DMS153 treated with DMSO at 0.1 percent for 48 hours (cell line): ENCODE results near the gene ITPKB.
"Not testable (repeated sequence)": the region's sequence is repeated elsewhere in the genome, so short reads cannot be mapped to it uniquely, and the experiment has no call there.

Experiments
- DNase-seq: peaks from one replicate; lab custom pipeline; 2025; ENCODE audit not compliant: unreplicated experiment; lab: John Stamatoyannopoulos, UW

Gene ITPKB

GRCh38 chr1:226738995-226739695 is at the start of gene ITPKB:
Gene ITPKB, minus strand, starts transcription at chr1:226739282. Its CDS starts 1,824 bp downstream, at chr1:226737458.
- DNase-seq: peak; percentile 70

DNA sequence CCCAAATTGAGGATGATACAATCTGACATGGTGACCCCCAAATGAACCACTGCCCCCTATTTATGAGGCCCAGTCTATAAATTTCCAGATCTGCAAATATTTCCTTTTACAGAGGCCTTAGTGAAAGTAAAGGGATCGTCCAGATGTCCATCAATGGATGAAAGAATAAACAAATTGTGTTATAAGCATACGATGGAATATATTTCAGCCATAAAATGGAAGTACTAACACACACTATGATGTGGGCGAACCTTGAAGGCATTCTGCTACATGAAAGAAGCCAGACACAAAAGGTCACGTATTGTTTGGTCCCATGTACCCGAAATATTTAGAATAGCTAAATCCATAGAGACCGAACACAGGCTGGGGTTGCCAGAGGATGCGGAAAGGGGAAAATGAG is 48.6 kb upstream of the ITPKB start:
- DNase-seq: no peak

GRCh38 chr1:226787071-226787470 is 48.0 kb upstream of the ITPKB start:
- DNase-seq: no peak

- no peak for DNase-seq
Observed at GRCh38 chr1:226786550-226786949, 47.5 kb upstream of the ITPKB start.

DNA sequence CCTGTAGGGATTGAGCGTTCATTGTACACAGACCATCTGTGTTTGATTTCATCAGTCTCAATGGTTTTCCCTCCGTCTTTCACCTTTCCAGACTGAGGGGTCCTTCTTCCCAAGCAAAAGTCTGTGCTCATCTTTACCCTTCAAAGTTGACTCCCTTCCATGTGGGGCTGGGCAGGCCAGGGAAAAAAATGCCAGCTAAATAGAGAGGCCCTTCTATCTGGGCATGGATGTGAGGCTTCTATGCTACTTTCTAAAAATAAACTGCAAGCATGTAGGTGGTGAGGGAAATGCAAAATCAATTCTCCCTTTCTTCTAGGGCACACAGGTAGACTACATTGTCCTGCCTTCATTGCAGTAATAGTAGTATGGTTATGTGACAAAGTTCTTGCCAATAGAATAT is 46.7 kb upstream of the ITPKB start:
- DNase-seq: no peak

DNA sequence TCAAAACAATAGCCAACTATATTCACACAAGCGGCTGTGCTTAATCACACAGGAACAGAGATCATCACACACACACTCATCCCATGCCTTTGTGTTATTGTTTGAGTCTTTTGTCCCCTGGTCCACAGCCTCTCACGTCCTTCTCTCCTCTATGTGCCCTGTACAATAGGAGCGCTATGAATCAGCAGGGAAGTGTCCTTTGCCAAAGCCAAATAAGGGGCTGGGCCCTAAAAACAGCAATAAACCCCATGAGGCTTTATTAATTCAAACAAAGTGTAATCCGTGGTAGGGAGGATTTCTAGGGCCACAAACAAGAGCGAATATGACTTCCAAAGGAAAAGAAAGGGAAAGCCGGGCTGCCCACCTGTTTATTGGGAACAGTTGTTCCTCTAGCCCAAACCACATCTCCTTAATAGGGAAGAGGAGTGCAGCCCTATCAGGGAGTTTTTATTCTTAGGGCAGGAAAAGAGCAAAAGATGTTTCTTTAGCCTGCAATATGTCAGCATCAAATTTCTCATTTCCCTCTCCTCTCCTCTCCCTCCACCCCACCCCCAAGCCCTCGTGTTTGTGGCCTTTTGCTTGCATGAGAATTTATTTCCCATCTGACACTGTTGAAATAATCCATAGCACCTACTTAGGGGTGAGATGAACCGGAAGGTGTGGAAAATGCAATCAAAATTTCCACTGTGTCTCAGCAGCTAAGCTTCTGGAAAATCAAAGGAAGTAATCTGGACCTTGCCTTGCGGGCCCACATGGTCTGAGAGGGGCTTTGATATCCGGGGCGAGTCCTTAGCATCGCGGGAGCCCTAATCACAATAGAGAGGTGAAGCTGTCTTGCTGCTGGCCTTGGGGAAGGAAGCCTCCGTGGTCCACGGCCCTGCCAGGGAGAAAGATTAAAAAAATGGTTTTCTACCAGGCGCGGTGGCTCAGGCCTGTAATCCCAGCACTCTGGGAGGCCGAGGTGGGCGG is 45.3 kb upstream of the ITPKB start:
- peak; percentile 82 for DNase-seq

- DNase-seq: no peak
Observed at GRCh38 chr1:226782845-226783601, 43.9 kb upstream of the ITPKB start.

- no peak for DNase-seq
Observed at GRCh38 chr1:226781937-226782609, 43.0 kb upstream of the ITPKB start.

DNA sequence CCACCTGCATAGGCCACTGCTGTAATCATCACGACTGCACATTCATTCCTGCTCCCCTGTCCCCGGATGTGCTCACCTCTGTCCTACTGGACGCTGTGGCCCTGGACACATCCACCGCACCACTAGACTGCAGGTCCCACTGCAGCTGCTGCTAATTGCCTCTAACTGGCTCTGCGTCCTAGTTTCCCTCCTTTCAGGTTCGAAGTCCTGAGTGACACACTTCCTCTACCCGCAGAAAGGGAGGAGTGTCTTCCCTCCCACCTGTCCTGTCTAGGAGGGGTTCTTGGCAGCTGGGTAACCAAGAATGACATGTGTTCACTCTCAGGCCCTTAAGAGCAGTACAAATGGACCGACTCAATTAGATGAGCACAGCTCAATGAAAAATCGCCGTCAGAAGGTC is 40.5 kb upstream of the ITPKB start:
- no peak for DNase-seq

DNA sequence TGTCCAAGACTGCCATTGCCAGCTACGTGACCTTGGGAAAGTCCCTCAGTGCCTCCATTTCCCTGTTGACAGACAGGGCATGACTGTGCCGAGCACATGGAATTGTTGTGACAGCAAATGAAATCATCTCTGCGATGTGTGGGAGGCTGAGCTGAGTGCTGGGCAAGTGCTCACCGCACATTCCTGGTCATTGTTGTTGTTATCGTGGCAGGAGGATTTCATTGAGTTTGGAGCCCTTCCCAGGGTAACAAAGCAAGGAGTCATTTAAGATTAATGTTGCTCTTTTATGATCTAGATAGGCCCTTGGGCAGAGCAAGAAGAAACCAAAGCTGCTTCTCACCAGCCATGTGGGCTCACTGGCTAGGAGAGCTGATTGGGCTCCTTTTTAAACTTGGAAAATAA is 39.6 kb upstream of the ITPKB start:
- DNase-seq: no peak

GRCh38 chr1:226776975-226777374 is 37.9 kb upstream of the ITPKB start:
- DNase-seq: no peak

GRCh38 chr1:226776066-226776465 is 37.0 kb upstream of the ITPKB start:
- DNase-seq: no peak

GRCh38 chr1:226772446-226773139 is 33.5 kb upstream of the ITPKB start:
- DNase-seq: no peak

DNA sequence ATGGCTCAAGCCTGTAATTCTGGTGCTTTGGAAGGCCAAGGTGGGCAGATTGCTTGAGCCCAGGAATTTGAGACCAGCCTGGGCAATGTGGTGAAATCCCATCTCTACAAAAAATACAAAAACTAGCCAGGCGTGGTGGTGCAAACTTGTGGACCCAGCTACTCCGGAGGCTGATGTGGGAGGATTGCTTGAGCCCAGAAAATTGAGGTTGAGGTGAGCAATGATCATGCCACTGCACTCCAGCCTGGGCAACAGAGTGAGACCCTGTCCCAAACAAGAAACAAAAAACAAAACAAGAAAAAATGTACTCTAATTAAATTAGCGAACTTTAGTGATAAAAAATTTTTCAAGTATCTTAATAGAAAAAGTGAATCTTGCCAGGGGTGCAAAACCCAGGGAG is 28.1 kb upstream of the ITPKB start:
- not testable (repeated sequence) for DNase-seq

GRCh38 chr1:226766565-226766964 is 27.5 kb upstream of the ITPKB start:
- DNase-seq: no peak

DNA sequence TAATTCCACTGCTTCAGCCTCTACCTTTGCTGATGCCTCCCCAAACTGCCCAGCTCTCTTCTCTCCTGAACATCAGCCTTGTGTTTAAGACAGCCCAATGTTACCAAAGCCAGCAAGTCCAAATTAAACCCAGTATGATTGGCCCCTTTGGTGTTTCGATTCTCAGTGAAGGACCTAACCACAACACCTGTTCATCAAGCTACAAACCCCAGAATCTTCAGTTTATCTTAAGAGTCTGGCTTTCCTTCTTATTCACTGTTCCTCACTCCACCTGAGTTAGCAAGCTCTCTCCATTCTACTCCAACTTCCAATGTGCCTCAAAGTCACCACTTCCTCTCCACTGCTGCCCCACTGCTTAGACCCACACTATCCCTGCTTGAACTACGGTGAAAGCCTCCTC is 25.5 kb upstream of the ITPKB start:
- DNase-seq: no peak

DNA sequence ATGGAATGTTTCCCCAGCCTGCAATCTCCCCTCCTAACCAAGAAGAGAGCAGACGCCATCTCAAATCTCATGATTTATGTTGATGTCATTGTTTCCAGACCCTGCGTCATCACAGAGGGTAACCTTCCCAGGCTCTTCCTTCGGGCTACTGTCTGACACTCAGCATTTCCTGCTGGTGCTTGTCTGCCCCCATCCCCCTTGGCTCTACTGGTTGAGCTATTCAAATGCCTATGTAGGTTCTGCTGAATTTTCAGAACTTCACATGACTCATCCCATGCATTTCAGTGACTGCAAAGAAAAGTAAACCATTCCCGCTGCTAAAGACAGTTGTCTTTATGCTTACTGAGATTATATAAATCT is 24.8 kb upstream of the ITPKB start:
- DNase-seq: no peak

DNA sequence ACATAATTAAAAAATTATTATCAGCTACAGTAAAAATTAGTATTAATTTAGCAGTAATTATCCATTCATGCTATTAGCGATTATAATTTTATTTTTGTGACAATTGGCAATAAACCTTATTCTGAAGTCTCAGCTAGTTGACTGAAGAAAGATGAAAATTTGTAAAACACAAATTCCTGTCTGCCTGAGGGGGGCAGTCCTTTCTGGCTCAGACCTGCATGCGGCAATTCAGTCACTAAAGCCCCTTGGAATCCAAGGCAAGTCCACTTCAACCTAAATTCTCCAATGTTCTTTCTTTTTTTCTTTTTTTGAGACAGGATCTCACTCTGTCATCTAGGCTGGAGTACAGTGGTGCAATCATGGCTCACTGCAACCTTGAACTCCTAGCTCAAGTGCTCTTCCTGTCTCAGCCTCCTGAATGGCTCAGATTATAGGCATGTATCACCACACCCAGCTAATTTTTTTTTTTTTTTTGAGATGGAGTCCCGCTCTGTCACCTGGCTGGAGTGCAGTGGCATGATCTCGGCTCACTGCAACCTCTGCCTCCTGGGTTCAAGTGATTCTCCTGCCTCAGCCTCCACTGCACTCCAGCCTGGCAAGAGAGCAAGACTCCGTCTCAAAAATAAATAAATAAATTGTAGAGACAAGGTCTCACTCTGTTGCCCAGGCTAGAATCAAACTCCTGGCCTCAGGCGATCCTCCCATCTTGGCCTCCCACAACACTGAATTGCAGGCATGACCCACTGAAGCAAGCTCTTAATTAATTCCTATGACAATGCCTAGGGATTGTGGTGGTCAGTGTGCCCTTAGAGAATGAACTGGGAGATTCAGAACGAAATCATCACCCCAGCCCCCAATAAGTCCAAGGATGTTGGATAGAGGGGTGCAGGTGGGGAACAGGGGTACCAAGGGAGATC is 24.2 kb upstream of the ITPKB start:
- no peak for DNase-seq

- DNase-seq: no peak
Observed at GRCh38 chr1:226762055-226762454, 23.0 kb upstream of the ITPKB start.
